ENCODE results near the gene MTMR4.

DNA sequence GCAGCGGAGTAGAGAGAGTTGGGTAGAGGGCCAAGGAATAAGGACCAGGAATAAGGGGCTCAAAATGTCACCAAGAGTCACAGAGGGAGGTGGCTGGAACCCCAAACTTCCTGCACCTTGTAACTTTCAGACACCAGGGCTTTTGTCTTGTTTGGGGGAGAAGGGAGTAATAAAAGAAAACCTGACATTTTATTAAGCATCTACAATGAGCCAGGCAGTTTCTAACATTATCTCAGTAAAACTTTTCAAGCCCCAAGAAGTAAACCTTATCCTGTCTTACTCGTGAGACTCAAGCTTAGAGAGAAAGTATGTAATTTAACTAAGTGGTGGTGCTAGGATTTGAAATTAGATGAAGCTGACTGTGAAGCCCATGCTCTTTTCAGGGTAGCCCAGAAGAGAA is 848 bp upstream of the MTMR4 start:
- no peak for TF ChIP-seq EP300 (IDR thresholded peaks at IDR 0.05)
- TF ChIP-seq, protein P1, sequence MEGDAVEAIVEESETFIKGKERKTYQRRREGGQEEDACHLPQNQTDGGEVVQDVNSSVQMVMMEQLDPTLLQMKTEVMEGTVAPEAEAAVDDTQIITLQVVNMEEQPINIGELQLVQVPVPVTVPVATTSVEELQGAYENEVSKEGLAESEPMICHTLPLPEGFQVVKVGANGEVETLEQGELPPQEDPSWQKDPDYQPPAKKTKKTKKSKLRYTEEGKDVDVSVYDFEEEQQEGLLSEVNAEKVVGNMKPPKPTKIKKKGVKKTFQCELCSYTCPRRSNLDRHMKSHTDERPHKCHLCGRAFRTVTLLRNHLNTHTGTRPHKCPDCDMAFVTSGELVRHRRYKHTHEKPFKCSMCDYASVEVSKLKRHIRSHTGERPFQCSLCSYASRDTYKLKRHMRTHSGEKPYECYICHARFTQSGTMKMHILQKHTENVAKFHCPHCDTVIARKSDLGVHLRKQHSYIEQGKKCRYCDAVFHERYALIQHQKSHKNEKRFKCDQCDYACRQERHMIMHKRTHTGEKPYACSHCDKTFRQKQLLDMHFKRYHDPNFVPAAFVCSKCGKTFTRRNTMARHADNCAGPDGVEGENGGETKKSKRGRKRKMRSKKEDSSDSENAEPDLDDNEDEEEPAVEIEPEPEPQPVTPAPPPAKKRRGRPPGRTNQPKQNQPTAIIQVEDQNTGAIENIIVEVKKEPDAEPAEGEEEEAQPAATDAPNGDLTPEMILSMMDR (IDR thresholded peaks at IDR 0.05) = no peak
